H1 (cell line): ENCODE results near the gene SKA3. TPM values are rescaled to one million over a fixed set of nuclear protein-coding genes. Genes with fewer than 3 reads are reported as not detected.

Experiments
- CTCF ChIA-PET: fragments of 300-600 bp; sonication (Branson Sonifier 250); formaldehyde crosslinking; loops from one replicate; lab custom pipeline; 2021; ENCODE audit not compliant: partially characterized antibody; lab: Charles Lee
- POLR2A ChIA-PET: fragments of 300-600 bp; sonication (Branson Sonifier 250); formaldehyde crosslinking; loops from one replicate; lab custom pipeline; 2021; ENCODE audit warnings: inconsistent platforms; ENCODE audit not compliant: partially characterized antibody; lab: Charles Lee
- DNase-seq, 2 experiments: peaks; one replicate each; pipeline versions ENCODE4 v3.0.0 to v3.0.0-alpha.2; 2010 to 2022; ENCODE audit warnings: low spot score in 2 of 2, low read depth in 1 of 2, mixed read lengths in 1 of 2
- FAIRE-seq: peaks from 2 replicates; lab custom pipeline; 2011; peaks lifted over from hg19 to GRCh38; lab: Jason Lieb, UNC
- H2AFZ ChIP-seq: 2 replicates; pipeline ENCODE4 v1.8.1; 2012; ENCODE audit warnings: low read length, inconsistent platforms
- H2AK5ac ChIP-seq: 2 replicates; pipeline ENCODE4 v1.6.1; 2013; ENCODE audit warnings: low read depth, low read length
- H2BK120ac ChIP-seq: replicated peaks from 2 replicates; pipeline ENCODE3; 2013; ENCODE audit warnings: low read depth, low read length, inconsistent platforms
- H2BK12ac ChIP-seq: 2 replicates; pipeline ENCODE4 v1.6.1; 2013; ENCODE audit warnings: low read depth, low read length
- H2BK15ac ChIP-seq: 2 replicates; pipeline ENCODE4 v1.6.1; 2013; ENCODE audit warnings: low read length
- H2BK20ac ChIP-seq: 2 replicates; pipeline ENCODE4 v1.6.1; 2013; ENCODE audit warnings: low read length
- H2BK5ac ChIP-seq: 2 replicates; pipeline ENCODE4 v1.6.1; 2013; ENCODE audit warnings: low read depth, low read length
- H3K14ac ChIP-seq: 2 replicates; pipeline ENCODE4 v1.6.1; 2013; ENCODE audit warnings: inconsistent platforms; ENCODE audit not compliant: insufficient read length
- H3K18ac ChIP-seq: 2 replicates; pipeline ENCODE4 v1.6.1; 2013; ENCODE audit warnings: low read length; ENCODE audit errors: extremely low read depth
- H3K23ac ChIP-seq: 2 replicates; pipeline ENCODE4 v1.6.1; 2013; ENCODE audit warnings: inconsistent platforms; ENCODE audit not compliant: insufficient read length
- H3K23me2 ChIP-seq: 2 replicates; pipeline ENCODE4 v1.6.1; 2013; ENCODE audit warnings: low read depth, low read length
- H3K27ac ChIP-seq: 2 replicates; pipeline ENCODE4 v1.6.1; 2011; ENCODE audit warnings: low read depth, low read length, inconsistent platforms
- H3K27me3 ChIP-seq, 4 experiments: replicated peaks in 1 of 4; 1 replicate in 1 of 4; 2 replicates in 3 of 4; pipeline versions ENCODE4 v1.6.1 to v1.8.1; 2011 to 2013; ENCODE audit warnings: low read length in 3 of 4, mild to moderate bottlenecking in 3 of 4, inconsistent platforms in 2 of 4, mixed read lengths in 2 of 4, moderate library complexity in 1 of 4; ENCODE audit not compliant: control insufficient read depth in 3 of 4, insufficient read depth in 3 of 4; ENCODE audit errors: extremely low read depth in 1 of 4
- H3K36me3 ChIP-seq, 4 experiments: 2 replicates each; pipeline versions ENCODE4 v1.6.1 to v1.8.1; 2011 to 2013; ENCODE audit warnings: mild to moderate bottlenecking in 4 of 4, low read length in 3 of 4, moderate library complexity in 2 of 4, control low read depth in 1 of 4, inconsistent platforms in 1 of 4; ENCODE audit not compliant: insufficient read depth in 4 of 4, control insufficient read depth in 2 of 4
- H3K4ac ChIP-seq: replicated peaks from 2 replicates; pipeline ENCODE3; 2013; ENCODE audit warnings: low read length, low read depth, mixed read lengths, inconsistent platforms; ENCODE audit not compliant: insufficient read length
- H3K4me1 ChIP-seq, 4 experiments: replicated peaks in 1 of 4; 1 replicate in 1 of 4; 2 replicates in 3 of 4; pipeline versions ENCODE4 v1.6.1 to v1.8.1; 2011 to 2013; ENCODE audit warnings: low read length in 3 of 4, inconsistent platforms in 2 of 4, mixed read lengths in 1 of 4; ENCODE audit not compliant: insufficient read depth in 4 of 4, control insufficient read depth in 3 of 4
- H3K4me2 ChIP-seq, 2 experiments: 2 replicates each; pipeline versions ENCODE4 v1.6.1 to v1.8.1; 2011 to 2013; ENCODE audit warnings: low read depth in 2 of 2, low read length in 2 of 2, control low read depth in 1 of 2, inconsistent platforms in 1 of 2, mild to moderate bottlenecking in 1 of 2; ENCODE audit not compliant: insufficient read depth in 1 of 2
- H3K4me3 ChIP-seq, 4 experiments: fragments of 200-600, 300-600 bp in 1 of 4; sonication (generic), shearing (Covaris generic), sonication (Bioruptor Twin) in 1 of 4; 2 replicates each; pipeline versions ENCODE4 v1.5.1 to v1.8.1; 2011 to 2016; ENCODE audit warnings: low read length in 4 of 4, low read depth in 3 of 4, control low read depth in 2 of 4, inconsistent platforms in 2 of 4, mild to moderate bottlenecking in 2 of 4, mixed read lengths in 1 of 4, moderate library complexity in 1 of 4; ENCODE audit not compliant: insufficient read depth in 2 of 4; ENCODE audit errors: extremely low read depth in 1 of 4
- H3K56ac ChIP-seq: replicated peaks from 2 replicates; pipeline ENCODE3; 2013; ENCODE audit warnings: low read depth, mild to moderate bottlenecking, mixed read lengths, low read length, inconsistent platforms; ENCODE audit not compliant: insufficient read length
- H3K79me1 ChIP-seq: 2 replicates; pipeline ENCODE4 v1.6.1; 2013; ENCODE audit warnings: low read depth, low read length, control low read depth
- H3K79me2 ChIP-seq, 2 experiments: 2 replicates each; pipeline versions ENCODE4 v1.6.1 to v1.8.1; 2012 to 2013; ENCODE audit warnings: low read length in 2 of 2, mild to moderate bottlenecking in 2 of 2, inconsistent platforms in 1 of 2; ENCODE audit not compliant: insufficient read depth in 2 of 2, control insufficient read depth in 1 of 2
- H3K9ac ChIP-seq, 4 experiments: replicated peaks in 1 of 4; 1 replicate in 1 of 4; 2 replicates in 3 of 4; pipeline versions ENCODE4 v1.6.1 to v1.8.1; 2011 to 2013; ENCODE audit warnings: low read depth in 3 of 4, low read length in 3 of 4, control low read depth in 2 of 4, mild to moderate bottlenecking in 2 of 4, moderate library complexity in 2 of 4, inconsistent platforms in 1 of 4; ENCODE audit errors: extremely low read depth in 1 of 4
- H3K9me3 ChIP-seq, 2 experiments: 2 replicates each; pipeline versions ENCODE4 v1.6.1 to v1.8.1; 2012 to 2013; ENCODE audit warnings: mild to moderate bottlenecking in 2 of 2, moderate library complexity in 2 of 2, control low read depth in 1 of 2, inconsistent platforms in 1 of 2, low read depth in 1 of 2, low read length in 1 of 2, mixed read lengths in 1 of 2; ENCODE audit not compliant: insufficient read depth in 2 of 2
- H4K20me1 ChIP-seq, 2 experiments: replicated peaks in 1 of 2; 2 replicates each; pipeline versions ENCODE3 to v1.8.1; 2011 to 2013; ENCODE audit warnings: inconsistent platforms in 2 of 2, low read length in 2 of 2, mild to moderate bottlenecking in 1 of 2; ENCODE audit not compliant: insufficient read depth in 2 of 2, control insufficient read depth in 1 of 2
- H4K5ac ChIP-seq: 2 replicates; pipeline ENCODE4 v1.6.1; 2013; ENCODE audit warnings: low read length, low read depth, mixed read lengths, inconsistent platforms; ENCODE audit not compliant: insufficient read length
- H4K8ac ChIP-seq: 2 replicates; pipeline ENCODE4 v1.8.0; 2013; ENCODE audit warnings: mild to moderate bottlenecking, moderate library complexity, low read length, inconsistent platforms; ENCODE audit not compliant: insufficient read depth; ENCODE audit errors: extremely low read depth
- H4K91ac ChIP-seq: replicated peaks from 2 replicates; pipeline ENCODE3; 2013; ENCODE audit warnings: low read length, mixed read lengths, inconsistent platforms; ENCODE audit not compliant: insufficient read length
- CBX5 ChIP-seq: fragments of 300-800, 300-1000 bp; sonication (generic); IDR thresholded peaks from 2 replicates; pipeline ENCODE4 v1.7.1; 2016; ENCODE audit warnings: antibody characterized with exemption, low read length, low read depth
- CREB1 ChIP-seq: IDR thresholded peaks from 2 replicates; pipeline ENCODE4 v1.6.1; 2012; ENCODE audit warnings: inconsistent platforms
- GTF2F1 ChIP-seq: IDR thresholded peaks from 2 replicates; pipeline ENCODE4 v1.6.1; 2012; ENCODE audit warnings: low read depth, low read length, improper control_type of control experiment, borderline replicate concordance
- JUN ChIP-seq: IDR thresholded peaks from 2 replicates; pipeline ENCODE4 v1.6.1; 2011; ENCODE audit warnings: low read depth, mild to moderate bottlenecking, improper control_type of control experiment, low read length
- SP4 ChIP-seq: IDR thresholded peaks from 2 replicates; pipeline ENCODE4 v1.6.1; 2012; ENCODE audit warnings: low read length, inconsistent platforms
- WGBS, 2 experiments: shearing (Covaris generic) in 1 of 2; methylation state at CpG; one replicate each; pipeline versions ENCODE4 v1.1.6 to v1.1.7; 2013 to 2015; ENCODE audit warnings: low lambda C conversion rate in 2 of 2, mixed read lengths in 2 of 2, inconsistent platforms in 1 of 2, low coverage in 1 of 2, missing lambda C conversion rate in 1 of 2; ENCODE audit not compliant: insufficient replicate concordance in 2 of 2, insufficient coverage in 1 of 2, insufficient read length in 1 of 2; ENCODE audit errors: extremely low coverage in 1 of 2, missing lambda C conversion rate in 1 of 2; 5-methylcytosine and 5-hydroxymethylcytosine counted together
- polyA plus RNA-seq, 7 experiments: library from polyadenylated mRNA; depleted of rRNA in 3 of 7; stranded (reverse) in 5 of 7; unstranded in 2 of 7; fragments of >200 nt in 5 of 7; fragments of 200-250 nt in 2 of 7; gene quantifications; 1 replicate in 5 of 7; 2 replicates in 1 of 7; 4 replicates in 1 of 7; pipeline versions ENCODE4 v1.2.1 to v1.2.3, GENCODE V29; 2011 to 2013; ENCODE audit warnings: missing spikeins in 2 of 7, mixed read lengths in 2 of 7
- total RNA-seq: library from RNA; stranded (reverse); fragmentation: NEBNext Ultra II Directional; extraction: Animal tissue kit (Norgen Biotek cat#: 25700); gene quantifications from 2 replicates; pipeline ENCODE4 v1.2.1, GENCODE V29; 2021
- TF ChIP-seq, protein P1 (sequence below): IDR thresholded peaks from 2 replicates; pipeline ENCODE4 v1.6.1; 2011; ENCODE audit warnings: low read depth, mild to moderate bottlenecking, low read length; ENCODE audit not compliant: insufficient read depth

The SKA3 gene
- total and polyA plus RNA-seq, 2 of the 8 experiments (the other 6 are each of a cell fraction or from before 2014, with no cell fraction given) = 32.3 to 63.7 TPM

DNA sequence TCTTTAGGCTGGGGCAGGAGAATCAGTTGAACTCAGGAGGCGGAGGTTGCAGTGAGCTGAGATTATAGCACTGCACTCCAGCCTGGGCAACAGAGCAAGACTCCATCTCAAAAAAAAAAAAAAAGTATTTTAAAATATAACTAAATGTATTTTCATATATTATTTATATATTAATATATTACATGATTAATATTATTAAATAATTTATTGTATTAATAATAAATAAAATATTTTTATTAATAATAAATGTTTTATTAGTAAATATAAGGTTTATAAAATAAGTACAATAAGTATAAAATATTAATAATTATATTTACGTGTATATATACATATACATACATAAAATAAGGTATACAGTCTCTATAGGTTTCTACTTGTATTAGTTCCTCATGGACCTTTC is 56.8 kb downstream of the SKA3 start:
- Histone ChIP-seq H3K23ac (no peak overlapping the region), H2AFZ (no peak overlapping the region), H2BK12ac (no peak overlapping the region), H4K91ac (no peak overlapping the region), H3K9me3 (0 out of 4 replicates have a peak, but pooled peaks cover 0 to 4% of the 10 kb centered on the region in 2 experiments), H3K9ac (no peak overlapping the region), H2BK5ac (no peak overlapping the region), H3K36me3 (no peaks in the 10 kb centered on the region; a peak in 1 of 8 replicates), H3K79me2 (no peaks in the 10 kb centered on the region), H3K4me3 (no peak overlapping the region), H4K20me1 (no peaks in the 10 kb centered on the region), H2BK120ac (no peak overlapping the region), H3K27ac (no peak overlapping the region), H4K8ac (no peak overlapping the region), H3K27me3 (no peaks in the 10 kb centered on the region), H3K14ac (no peak overlapping the region), H4K5ac (no peak overlapping the region), H3K56ac (no peak overlapping the region), H3K4me2 (no peak overlapping the region), H3K23me2 (no peaks in the 10 kb centered on the region), H3K4ac (no peak overlapping the region), H3K4me1 (peaks cover 4 to 7% (median 5%) of the 10 kb centered on the region in 4 experiments; a peak in 5 of 7 replicates), H3K18ac (no peak overlapping the region), H3K79me1 (no peaks in the 10 kb centered on the region), H2BK15ac (no peak overlapping the region), H2AK5ac (no peak overlapping the region), H2BK20ac (no peak overlapping the region)
- TF ChIP-seq JUN (no peak), GTF2F1 (no peak), CBX5 (no peak), CREB1 (no peak), SP4 (no peak)
- TF ChIP-seq, protein P1, sequence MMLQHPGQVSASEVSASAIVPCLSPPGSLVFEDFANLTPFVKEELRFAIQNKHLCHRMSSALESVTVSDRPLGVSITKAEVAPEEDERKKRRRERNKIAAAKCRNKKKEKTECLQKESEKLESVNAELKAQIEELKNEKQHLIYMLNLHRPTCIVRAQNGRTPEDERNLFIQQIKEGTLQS = no peak
- WGBS, 2 experiments = 97% methylated on average over 2 of the region's 2 CpGs; no CpG with 5 or more reads in 1 of the 2 experiments
- ChIA-PET CTCF (interaction anchor here (0.6 kb wide), 2 partner anchors 165 to 228 kb away, joined by 3 read pairs; no protein-coding TSS in a partner anchor), POLR2A (no interaction called here)
- DNase-seq (no peak), FAIRE-seq (no peak)
